HepG2 (cell line): ENCODE data around the gene PTPRO. TPM values are rescaled to one million over a fixed set of nuclear protein-coding genes. Genes with fewer than 3 reads are reported as not detected.

Source experiments
- ATAC-seq: fragments of 200-7000 bp; cut with Tn5 transposase; 3 replicates; pipeline ENCODE4 v1.9.1; 2020; ENCODE audit warnings: mild to moderate bottlenecking, moderate library complexity
- BruUV-seq: library from RNA; stranded (reverse); fragments of 400-500 nt; replicated peaks from 2 replicates; lab custom pipeline; 2021; lab: Mats Ljungman, UMichigan
- CTCF ChIA-PET: fragments of 300-600 bp; formaldehyde crosslinking; extraction: SDS; loops from one replicate; lab custom pipeline; 2021; ENCODE audit warnings: low total read pairs, inconsistent platforms, low intra/inter-chr PET ratio; lab: Yijun Ruan, JAX
- POLR2A ChIA-PET: fragments of 350-600 bp; sonication (Branson Sonifier 250); formaldehyde crosslinking; loops from one replicate; lab custom pipeline; 2020; ENCODE audit warnings: antibody characterized with exemption, inconsistent platforms; lab: Yijun Ruan, JAX
- DNase-seq: peaks from one replicate; pipeline ENCODE4 v3.0.0-alpha.2; 2015; ENCODE audit warnings: low spot score
- FAIRE-seq: peaks from 3 replicates; lab custom pipeline; 2011; peaks lifted over from hg19 to GRCh38; lab: Jason Lieb, UNC
- H2AFZ ChIP-seq: one replicate; pipeline ENCODE4 v1.6.1; 2011; ENCODE audit warnings: low read length, inconsistent platforms
- H3K27ac ChIP-seq: fragments of 300-600 bp; 3 replicates; pipeline ENCODE4 v1.8.0; 2011; ENCODE audit warnings: mixed run types, mild to moderate bottlenecking, mixed read lengths, low read length, inconsistent platforms; ENCODE audit not compliant: insufficient read depth; ENCODE audit errors: extremely low read length
- H3K27me3 ChIP-seq, 2 experiments: fragments of 200-600 bp in 1 of 2; 2 replicates in 1 of 2; 3 replicates in 1 of 2; pipeline versions ENCODE4 v1.6.0 to v1.8.0; 2011; ENCODE audit warnings: low read length in 2 of 2, mild to moderate bottlenecking in 2 of 2, moderate library complexity in 2 of 2, inconsistent platforms in 1 of 2; ENCODE audit not compliant: insufficient read depth in 2 of 2, control insufficient read depth in 1 of 2
- H3K36me3 ChIP-seq, 2 experiments: fragments of 200-600 bp in 1 of 2; replicated peaks in 1 of 2; 2 replicates in 1 of 2; 3 replicates in 1 of 2; pipeline versions ENCODE4 v1.5.1 to v1.8.0; 2011; ENCODE audit warnings: low read length in 2 of 2, inconsistent platforms in 1 of 2; ENCODE audit not compliant: insufficient read depth in 2 of 2, control insufficient read depth in 1 of 2
- H3K4me1 ChIP-seq: 2 replicates; pipeline ENCODE4 v1.5.1; 2012; ENCODE audit warnings: low read length, inconsistent platforms; ENCODE audit not compliant: insufficient read depth
- H3K4me2 ChIP-seq: 2 replicates; pipeline ENCODE4 v1.6.0; 2011; ENCODE audit warnings: low read depth, low read length, inconsistent platforms
- H3K4me3 ChIP-seq, 3 experiments: fragments of 200-600 bp in 1 of 3; sonication (generic), shearing (Covaris generic) in 1 of 3; replicated peaks in 1 of 3; 2 replicates each; pipeline ENCODE4 v1.5.1; 2011 to 2016; ENCODE audit warnings: low read length in 3 of 3, inconsistent platforms in 2 of 3, low read depth in 2 of 3, mild to moderate bottlenecking in 2 of 3, control low read depth in 1 of 3, mixed read lengths in 1 of 3; ENCODE audit not compliant: insufficient read depth in 1 of 3
- H3K79me2 ChIP-seq: one replicate; pipeline ENCODE4 v1.6.1; 2011; ENCODE audit warnings: low read length, inconsistent platforms; ENCODE audit not compliant: insufficient read depth
- H3K9ac ChIP-seq: 2 replicates; pipeline ENCODE4 v1.6.0; 2011; ENCODE audit warnings: mild to moderate bottlenecking, low read depth, low read length, inconsistent platforms; ENCODE audit not compliant: insufficient read depth
- H3K9me3 ChIP-seq: 2 replicates; pipeline ENCODE4 v1.5.1; 2012; ENCODE audit warnings: mild to moderate bottlenecking, low read length
- H4K20me1 ChIP-seq: 2 replicates; pipeline ENCODE4 v1.6.0; 2011; ENCODE audit warnings: inconsistent platforms, mild to moderate bottlenecking, low read length, moderate library complexity; ENCODE audit not compliant: insufficient read depth
- HNF4A ChIP-seq: sonication (generic); formaldehyde crosslinking; IDR thresholded peaks from 2 replicates; pipeline ENCODE4 v1.4.0; 2020; ENCODE audit warnings: missing genetic modification reagents
- MEIS1 ChIP-seq: sonication (generic); formaldehyde crosslinking; IDR thresholded peaks from 2 replicates; pipeline ENCODE4 v1.9.0; 2021; ENCODE audit warnings: mild to moderate bottlenecking, missing genetic modification reagents, moderate library complexity, borderline replicate concordance
- TERF1 ChIP-seq: sonication (generic); formaldehyde crosslinking; IDR thresholded peaks from 2 replicates; pipeline ENCODE4 v1.8.0; 2022; ENCODE audit warnings: mild to moderate bottlenecking, missing genetic modification reagents, moderate library complexity
- TOPORS ChIP-seq: sonication (generic); formaldehyde crosslinking; IDR thresholded peaks from 2 replicates; pipeline ENCODE4 v1.8.0; 2023; ENCODE audit warnings: mild to moderate bottlenecking, missing genetic modification reagents
- ZBTB43 ChIP-seq: sonication (generic); formaldehyde crosslinking; conservative IDR thresholded peaks from 2 replicates; pipeline ENCODE4 v1.4.0; 2020; ENCODE audit warnings: missing genetic modification reagents
- ZNF572 ChIP-seq: sonication (generic); formaldehyde crosslinking; IDR thresholded peaks from 2 replicates; pipeline ENCODE4 v1.5.1; 2020; ENCODE audit warnings: mild to moderate bottlenecking, missing genetic modification reagents
- ZNF768 ChIP-seq: sonication (generic); formaldehyde crosslinking; IDR thresholded peaks from 2 replicates; pipeline ENCODE4 v1.4.0; 2020; ENCODE audit warnings: missing genetic modification reagents
- WGBS: methylation state at CpG from one replicate; pipeline ENCODE4 v1.1.6; 2017; ENCODE audit warnings: low lambda C conversion rate; 5-methylcytosine and 5-hydroxymethylcytosine counted together
- in situ Hi-C: cut with HindIII; loops from 2 replicates; pipeline ENCODE4 v1.10.0; 2017; ENCODE audit warnings: low pct_unique_long_range_greater_than_20kb; ENCODE audit not compliant: extremely low pct_ligation_motif_present
- intact Hi-C: fragments of 100-400 bp; cut with micrococcal nuclease; formaldehyde crosslinking; loops from one replicate; pipeline ENCODE4 v1.10.0; 2022; ENCODE audit not compliant: unreplicated experiment
- polyA plus RNA-seq, 8 experiments: library from polyadenylated mRNA; depleted of rRNA in 3 of 8; stranded (reverse) in 7 of 8; unstranded in 1 of 8; fragments of >200 nt; fragmentation: Illumina TruSeq in 4 of 8; extraction: Trizol in 4 of 8; gene quantifications; 2 replicates each; pipeline versions ENCODE4 v1.2.1 to v1.2.3, GENCODE V29; 2011 to 2016; ENCODE audit warnings: low read depth in 4 of 8, missing spikeins in 1 of 8, mixed read lengths in 1 of 8; ENCODE audit not compliant: insufficient read depth in 1 of 8
- total RNA-seq, 5 experiments: library from RNA; depleted of rRNA; stranded (reverse); fragments of >200 nt; fragmentation: Illumina TruSeq; extraction: Trizol; gene quantifications; 2 replicates each; pipeline ENCODE4 v1.2.3, GENCODE V29; 2016; ENCODE audit warnings: low read depth in 1 of 5
- TF ChIP-seq, protein P1 (sequence below): sonication (generic); formaldehyde crosslinking; IDR thresholded peaks from 2 replicates; pipeline ENCODE4 v1.4.0; 2020; ENCODE audit warnings: low read depth, missing genetic modification reagents
- TF ChIP-seq, protein P2 (sequence below): sonication (generic); formaldehyde crosslinking; IDR thresholded peaks from 2 replicates; pipeline ENCODE4 v1.9.0; 2021; ENCODE audit warnings: missing genetic modification reagents, borderline replicate concordance

Gene PTPRO
- total and polyA plus RNA-seq, 2 of the 13 experiments (the other 11 are each of a cell fraction or from before 2014, with no cell fraction given), result 0.04 TPM; not detected in 1

GRCh38 chr12:15545334-15545733, 223.0 kb downstream of the PTPRO start:
- TF ChIP-seq, protein P1, sequence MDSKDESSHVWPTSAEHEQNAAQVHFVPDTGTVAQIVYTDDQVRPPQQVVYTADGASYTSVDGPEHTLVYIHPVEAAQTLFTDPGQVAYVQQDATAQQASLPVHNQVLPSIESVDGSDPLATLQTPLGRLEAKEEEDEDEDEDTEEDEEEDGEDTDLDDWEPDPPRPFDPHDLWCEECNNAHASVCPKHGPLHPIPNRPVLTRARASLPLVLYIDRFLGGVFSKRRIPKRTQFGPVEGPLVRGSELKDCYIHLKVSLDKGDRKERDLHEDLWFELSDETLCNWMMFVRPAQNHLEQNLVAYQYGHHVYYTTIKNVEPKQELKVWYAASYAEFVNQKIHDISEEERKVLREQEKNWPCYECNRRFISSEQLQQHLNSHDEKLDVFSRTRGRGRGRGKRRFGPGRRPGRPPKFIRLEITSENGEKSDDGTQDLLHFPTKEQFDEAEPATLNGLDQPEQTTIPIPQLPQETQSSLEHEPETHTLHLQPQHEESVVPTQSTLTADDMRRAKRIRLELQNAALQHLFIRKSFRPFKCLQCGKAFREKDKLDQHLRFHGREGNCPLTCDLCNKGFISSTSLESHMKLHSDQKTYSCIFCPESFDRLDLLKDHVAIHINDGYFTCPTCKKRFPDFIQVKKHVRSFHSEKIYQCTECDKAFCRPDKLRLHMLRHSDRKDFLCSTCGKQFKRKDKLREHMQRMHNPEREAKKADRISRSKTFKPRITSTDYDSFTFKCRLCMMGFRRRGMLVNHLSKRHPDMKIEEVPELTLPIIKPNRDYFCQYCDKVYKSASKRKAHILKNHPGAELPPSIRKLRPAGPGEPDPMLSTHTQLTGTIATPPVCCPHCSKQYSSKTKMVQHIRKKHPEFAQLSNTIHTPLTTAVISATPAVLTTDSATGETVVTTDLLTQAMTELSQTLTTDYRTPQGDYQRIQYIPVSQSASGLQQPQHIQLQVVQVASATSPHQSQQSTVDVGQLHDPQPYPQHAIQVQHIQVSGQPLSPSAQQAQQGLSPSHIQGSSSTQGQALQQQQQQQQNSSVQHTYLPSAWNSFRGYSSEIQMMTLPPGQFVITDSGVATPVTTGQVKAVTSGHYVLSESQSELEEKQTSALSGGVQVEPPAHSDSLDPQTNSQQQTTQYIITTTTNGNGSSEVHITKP (CRISPR knock-in tag), result no peak
- no peak for TF ChIP-seq ZNF768 (CRISPR knock-in tag)
- ATAC-seq (no peak), DNase-seq (no peak), FAIRE-seq (no peak)
- Histone ChIP-seq H3K27ac (no peak overlapping the region), H3K79me2 (no peaks in the 10 kb centered on the region), H4K20me1 (no peaks in the 10 kb centered on the region), H3K9me3 (no peaks in the 10 kb centered on the region), H3K4me2 (no peak overlapping the region), H3K4me1 (peaks cover 11% of the 10 kb centered on the region), H3K27me3 (no peaks in the 10 kb centered on the region), H3K4me3 (no peak overlapping the region), H3K9ac (no peak overlapping the region), H2AFZ (no peak overlapping the region), H3K36me3 (no peaks in the 10 kb centered on the region)
- in situ Hi-C loops, result no loop called here
- intact Hi-C loops, result no loop called here
- CTCF ChIA-PET, result no interaction called here
- POLR2A ChIA-PET, result no interaction called here
- 6% methylated on average over 1 of the region's 1 CpG for WGBS
- no TSS peak for BruUV-seq

GRCh38 chr12:15546102-15546701, 223.9 kb downstream of the PTPRO start:
- H3K27me3 ChIP-seq, result no peaks in the 10 kb centered on the region
- H3K4me3 ChIP-seq, result no peak overlapping the region
- H3K9ac ChIP-seq, result no peak overlapping the region
- H3K9me3 ChIP-seq, result no peaks in the 10 kb centered on the region
- H3K4me1 ChIP-seq, result peaks cover 7% of the 10 kb centered on the region
- POLR2A ChIA-PET, result no interaction called here
- FAIRE-seq (no peak), ATAC-seq (no peak), DNase-seq (no peak)
- no peak overlapping the region for H3K4me2 ChIP-seq
- H2AFZ ChIP-seq, result no peak overlapping the region
- 7% methylated on average over 1 of the region's 1 CpG for WGBS
- H3K36me3 ChIP-seq, result no peaks in the 10 kb centered on the region
- no peaks in the 10 kb centered on the region for H4K20me1 ChIP-seq
- in situ Hi-C loops (no loop called here), intact Hi-C loops (no loop called here)
- BruUV-seq, result no TSS peak
- no peak overlapping the region for H3K27ac ChIP-seq
- no peaks in the 10 kb centered on the region for H3K79me2 ChIP-seq
- CTCF ChIA-PET, result no interaction called here
- TF ChIP-seq, protein P2, sequence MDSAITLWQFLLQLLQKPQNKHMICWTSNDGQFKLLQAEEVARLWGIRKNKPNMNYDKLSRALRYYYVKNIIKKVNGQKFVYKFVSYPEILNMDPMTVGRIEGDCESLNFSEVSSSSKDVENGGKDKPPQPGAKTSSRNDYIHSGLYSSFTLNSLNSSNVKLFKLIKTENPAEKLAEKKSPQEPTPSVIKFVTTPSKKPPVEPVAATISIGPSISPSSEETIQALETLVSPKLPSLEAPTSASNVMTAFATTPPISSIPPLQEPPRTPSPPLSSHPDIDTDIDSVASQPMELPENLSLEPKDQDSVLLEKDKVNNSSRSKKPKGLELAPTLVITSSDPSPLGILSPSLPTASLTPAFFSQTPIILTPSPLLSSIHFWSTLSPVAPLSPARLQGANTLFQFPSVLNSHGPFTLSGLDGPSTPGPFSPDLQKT (CRISPR knock-in tag), result no peak
- TF ChIP-seq ZNF572 (CRISPR knock-in tag) (no peak), ZBTB43 (CRISPR knock-in tag) (no peak), HNF4A (CRISPR knock-in tag) (no peak), TERF1 (CRISPR knock-in tag) (no peak), TOPORS (CRISPR knock-in tag) (no peak), MEIS1 (CRISPR knock-in tag) (no peak)
